Left forelimb (tissue), 1 donor: Measurements from ENCODE around the gene ADCYAP1R1.

ENCODE experiments used
- DNase-seq: peaks from one replicate; pipeline ENCODE4 v3.0.0-alpha.2; 2018; ENCODE audit warnings: low spot score

Gene ADCYAP1R1

DNA sequence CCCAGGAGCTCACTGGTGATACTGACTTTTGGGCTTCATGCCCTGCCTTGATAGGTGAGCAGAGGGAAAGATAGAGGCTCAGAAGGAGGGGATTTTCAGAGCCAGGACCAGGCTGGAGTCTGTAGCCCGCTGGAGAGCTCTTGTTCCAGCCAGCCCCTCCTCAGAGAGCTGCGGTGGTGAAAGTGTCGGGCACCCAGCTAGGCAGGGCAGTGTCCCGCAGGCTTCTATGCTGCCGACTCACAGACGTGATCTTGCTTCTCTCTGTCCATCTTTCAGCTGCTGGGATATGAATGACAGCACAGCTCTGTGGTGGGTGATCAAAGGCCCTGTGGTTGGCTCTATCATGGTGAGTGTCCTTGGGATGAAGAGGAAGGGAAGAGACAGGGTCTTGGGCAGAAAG, 35.2 kb downstream of the ADCYAP1R1 start:
- no peak for DNase-seq

DNA sequence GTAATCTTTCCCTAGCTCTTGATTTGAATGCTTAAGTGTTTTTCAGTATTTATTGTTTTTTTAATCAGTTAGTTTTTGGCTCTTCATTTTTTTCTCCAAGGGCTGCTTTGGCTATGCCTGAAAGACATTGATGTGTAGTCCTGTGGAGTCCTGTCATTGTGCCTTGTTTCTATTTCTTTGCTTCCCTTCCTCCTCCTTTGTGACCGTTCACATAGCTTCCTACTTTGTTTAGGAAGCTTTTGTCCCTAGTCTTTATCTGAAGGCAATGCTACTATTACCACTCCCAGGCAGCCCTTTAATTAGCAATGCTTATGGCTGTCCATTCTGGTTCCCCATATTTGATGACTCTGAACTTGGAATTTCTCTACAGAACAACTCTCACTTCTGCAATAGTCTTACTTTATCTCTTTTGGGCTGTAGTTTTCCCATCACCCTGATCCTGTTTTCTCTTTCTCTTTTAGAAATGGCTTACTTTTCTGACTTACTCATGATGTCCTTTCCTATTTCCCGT, 39.9 kb downstream of the ADCYAP1R1 start:
- DNase-seq, result no peak

DNA sequence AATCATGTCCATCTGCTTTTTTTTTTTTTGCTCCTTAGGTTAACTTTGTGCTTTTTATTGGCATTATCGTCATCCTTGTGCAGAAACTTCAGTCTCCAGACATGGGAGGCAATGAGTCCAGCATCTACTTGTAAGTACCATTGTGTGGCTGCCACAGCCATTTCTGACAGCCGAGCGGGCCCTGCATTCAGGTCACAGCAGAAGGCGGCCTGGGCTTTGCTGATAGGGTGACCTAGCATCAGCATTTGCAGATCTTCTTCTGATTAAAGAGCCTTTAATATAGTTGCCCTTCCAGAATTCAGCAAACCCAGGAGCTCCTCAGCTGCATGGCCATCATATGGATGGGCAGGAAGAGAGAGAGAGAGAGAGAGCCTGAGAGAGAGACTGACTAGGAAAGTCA, 40.5 kb downstream of the ADCYAP1R1 start:
- DNase-seq, result no peak

DNA sequence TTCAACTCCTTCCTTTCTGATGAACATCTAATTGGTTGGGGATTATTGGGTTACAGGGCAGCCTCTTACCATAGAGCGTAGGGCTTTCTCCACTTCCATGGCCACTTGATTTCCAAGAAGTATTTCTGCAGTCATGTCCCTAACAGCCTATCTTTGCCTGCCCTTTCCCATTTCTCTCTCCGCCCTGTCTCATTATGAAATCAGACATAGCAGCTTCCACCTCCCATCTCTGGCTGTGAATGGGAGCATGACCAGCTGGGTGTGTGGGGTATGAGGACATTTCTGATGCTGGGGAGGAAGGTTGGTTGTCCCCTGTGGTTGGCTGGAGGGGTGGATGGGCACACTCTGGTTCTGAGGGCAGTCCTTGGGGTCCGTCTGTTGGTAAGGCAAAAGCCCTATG, 41.2 kb downstream of the ADCYAP1R1 start:
- DNase-seq, result peak; percentile 26

DNA sequence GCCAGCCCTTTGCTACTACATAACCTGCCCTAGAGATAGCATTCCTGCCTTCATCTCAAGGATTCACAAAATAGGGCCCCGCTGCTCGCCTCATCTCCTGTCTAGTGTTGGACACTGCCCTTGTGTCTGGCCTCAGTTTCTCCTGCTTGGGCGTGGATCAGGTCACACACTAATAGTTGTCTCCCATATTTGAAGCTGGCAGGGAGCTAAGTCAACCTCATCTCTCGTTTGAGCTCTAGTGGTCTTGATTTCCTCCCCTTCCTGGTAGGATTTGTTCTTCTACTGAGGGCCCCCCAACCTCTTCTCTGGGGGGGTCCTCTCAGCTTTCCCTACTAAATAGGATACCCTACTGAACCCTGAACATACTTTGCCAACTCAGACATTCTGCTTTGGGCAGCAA, 42.2 kb downstream of the ADCYAP1R1 start:
- peak; percentile 22 for DNase-seq

DNA sequence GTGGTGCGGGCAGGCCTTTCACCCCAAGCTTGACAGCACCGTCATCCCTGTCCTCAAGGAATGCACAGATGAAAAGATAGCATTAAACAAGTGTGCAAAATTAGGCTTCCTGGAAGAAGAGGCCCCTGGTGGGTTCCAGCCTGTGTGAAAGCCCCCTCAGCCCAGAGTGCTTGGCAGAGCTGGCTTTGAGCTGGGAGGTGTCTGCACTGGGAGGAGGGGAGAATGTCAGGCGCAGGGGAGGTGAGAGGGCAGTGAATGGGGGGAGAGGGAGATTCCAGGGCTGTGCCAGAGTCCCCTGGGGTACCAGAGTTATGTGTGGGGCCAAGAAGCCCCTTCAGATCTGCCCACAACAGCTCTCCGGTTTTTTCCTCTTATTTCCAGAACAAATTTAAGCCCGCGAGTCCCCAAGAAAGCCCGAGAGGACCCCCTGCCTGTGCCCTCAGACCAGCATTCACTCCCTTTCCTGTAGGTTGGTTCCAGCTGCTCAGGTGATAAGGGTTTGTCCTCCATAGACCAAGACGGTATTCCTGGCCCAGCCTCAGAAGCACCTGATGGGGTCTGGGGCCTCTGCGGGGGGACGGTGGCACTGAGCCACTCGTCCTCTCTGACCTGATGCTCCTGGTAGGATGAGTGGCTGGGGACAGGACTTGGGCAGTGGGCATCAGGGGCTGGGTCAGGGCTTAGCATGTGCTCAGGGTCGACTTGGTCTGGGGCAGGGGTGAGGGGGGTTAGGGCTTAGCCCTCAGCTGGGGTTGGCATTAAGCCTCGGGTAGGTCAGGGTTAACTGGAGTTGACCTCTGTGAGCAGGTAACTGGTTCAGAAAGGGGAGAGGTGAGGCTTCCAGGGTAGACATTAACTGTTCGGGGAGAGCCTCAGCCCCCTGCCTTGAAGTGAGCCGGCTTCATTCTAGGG, 43.4 kb downstream of the ADCYAP1R1 start:
- peak; percentile 41 for DNase-seq

DNA sequence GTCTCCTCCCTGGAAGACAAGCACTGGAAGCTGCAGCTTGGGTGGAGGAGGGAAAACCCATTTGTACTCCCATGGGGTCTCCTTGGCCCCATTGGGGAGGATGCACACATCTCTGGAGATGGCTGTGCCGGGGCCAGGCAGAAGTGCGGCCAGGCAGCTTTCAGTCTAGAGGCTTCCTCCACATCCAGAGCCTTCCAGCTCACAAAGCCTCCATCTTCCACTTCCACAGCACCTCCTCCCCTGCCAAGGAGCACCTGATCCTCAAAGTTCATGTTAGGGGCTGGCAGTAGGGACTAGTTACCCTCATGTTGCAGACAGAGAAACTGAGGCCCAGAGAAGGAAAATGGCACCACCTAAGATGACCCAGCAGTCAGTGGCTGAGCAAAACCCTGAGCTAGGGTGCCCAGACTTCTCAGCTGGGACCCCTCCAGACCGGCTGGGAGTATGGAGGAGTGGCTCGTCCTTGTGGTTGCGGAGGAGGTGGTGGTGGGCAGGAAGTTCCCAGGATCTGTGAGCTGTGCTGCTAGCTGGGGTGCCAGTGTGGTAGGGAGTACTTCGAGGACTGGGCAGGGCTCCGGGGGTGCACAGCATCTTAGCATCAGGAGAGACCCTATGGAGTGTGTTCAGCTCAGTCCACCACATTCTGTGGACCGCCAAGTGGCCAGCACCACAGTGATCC, 44.2 kb downstream of the ADCYAP1R1 start:
- DNase-seq, result peak; percentile 55

DNA sequence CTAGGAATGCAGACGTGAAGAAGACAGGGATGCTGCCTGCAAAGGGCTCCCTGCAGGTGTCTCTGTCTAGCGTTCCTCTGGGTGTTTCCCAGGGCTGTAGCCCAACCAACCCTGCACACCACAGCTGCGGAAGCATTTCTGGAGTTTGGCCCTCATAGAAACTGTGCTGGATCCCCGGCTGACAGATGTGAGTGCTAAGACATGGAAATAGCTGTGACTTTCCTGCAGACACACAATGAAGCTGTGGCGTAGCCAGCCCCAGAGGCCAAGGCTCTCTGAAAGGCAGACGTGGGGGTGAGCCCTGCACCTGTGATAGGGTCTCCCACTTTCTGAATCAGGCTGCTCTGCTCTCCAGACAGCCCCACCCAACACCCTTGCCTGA, 44.8 kb downstream of the ADCYAP1R1 start:
- peak; percentile 65 for DNase-seq

DNA sequence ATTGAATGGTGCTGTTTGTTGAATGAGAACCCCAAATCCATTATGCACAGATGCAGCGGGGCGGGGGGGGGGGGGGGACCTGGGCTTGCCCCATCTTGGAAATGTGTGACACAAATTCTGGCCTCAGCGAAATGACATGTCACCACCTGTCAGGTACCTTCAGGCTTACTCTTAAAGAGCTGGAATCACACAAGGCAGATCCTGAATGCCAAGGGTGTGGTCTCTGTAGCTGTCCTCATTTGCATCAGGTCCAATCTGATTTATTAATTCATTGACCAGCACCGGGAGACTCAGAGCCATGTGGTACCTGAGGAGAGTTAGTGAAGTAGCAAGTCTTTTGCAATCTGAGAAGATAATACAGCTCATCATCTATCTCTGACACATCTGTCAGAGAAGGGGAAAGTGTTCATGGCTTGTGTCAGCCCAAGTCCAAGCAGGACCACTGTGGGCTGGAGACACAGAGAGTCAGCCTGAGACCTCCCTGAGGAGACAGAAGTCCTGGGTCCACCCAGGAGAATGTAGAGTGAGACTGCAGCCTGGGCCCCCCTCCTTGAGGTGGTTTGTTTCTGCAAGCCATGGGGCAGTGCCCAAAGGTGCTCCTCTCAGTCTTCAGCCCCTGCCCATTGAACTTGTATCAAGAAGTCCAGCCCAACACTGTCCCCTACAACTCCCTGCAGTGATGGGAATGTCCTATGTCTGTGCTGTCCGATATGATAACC, 46.7 kb downstream of the ADCYAP1R1 start:
- DNase-seq, result peak; percentile 51

DNA sequence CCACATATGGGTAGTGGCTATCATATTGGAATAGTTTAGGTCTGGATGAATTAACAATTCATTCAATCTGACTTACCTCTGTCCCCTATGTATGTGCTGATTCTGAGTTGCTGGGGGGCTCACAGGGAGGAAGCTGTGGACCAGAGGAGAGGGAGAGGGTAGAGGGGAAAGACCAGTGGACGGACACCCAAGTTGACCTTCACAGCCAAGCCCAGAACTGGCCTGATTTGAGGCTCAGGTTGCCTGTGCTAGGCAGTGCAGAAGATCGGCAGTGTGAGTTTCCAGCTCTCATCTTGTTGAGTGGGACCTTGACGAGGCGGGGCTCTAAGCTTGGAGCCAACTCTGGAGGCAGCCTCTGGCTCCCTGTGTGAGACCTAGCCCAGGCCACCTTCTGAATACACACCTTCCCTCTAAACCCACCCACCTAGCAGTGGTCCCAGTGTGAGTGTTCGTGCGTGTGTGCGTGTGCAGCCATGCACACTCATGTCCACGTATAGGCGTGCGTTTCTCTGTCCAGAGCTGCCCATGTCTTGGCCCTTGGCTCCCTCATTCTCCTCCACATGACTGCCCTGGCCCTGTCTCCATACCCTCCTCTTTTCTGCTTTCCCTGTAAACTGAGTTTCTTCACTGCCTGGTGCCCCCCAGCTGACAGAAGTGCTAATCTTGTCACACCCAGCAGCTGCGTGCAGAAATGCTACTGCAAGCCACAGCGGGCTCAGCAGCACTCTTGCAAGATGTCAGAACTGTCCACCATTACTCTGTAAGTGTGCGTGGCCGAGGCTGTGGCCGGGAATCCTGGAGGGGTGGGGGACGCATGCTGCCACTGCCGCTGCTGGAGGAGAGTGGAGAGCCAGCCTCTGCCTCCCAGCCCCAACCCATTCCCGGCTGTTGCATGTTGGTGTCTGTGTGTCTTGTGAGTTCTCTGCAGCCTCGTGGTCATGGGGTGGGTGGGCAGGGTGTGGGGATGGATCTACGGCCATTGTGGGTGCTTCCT, 47.6 kb downstream of the ADCYAP1R1 start:
- peak; percentile 62 for DNase-seq

DNA sequence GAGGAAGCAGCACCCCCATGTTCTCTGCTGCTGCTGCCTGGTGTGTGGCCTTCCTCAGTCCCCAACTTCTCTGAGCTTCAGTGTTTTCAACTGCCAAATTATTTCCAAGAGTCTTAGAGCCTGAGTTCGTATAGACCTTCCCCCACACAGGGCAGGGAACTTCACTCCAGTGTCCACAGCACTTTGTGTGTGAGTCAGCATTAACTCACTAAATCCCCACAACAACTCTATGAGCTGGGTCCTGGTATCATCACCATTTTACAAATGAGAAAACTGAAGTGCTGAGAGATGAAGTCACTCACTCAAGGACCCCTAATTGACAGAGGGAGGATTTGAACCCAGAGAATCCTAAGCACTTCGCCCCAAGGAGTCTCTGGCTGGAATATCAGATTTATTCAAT, 48.3 kb downstream of the ADCYAP1R1 start:
- DNase-seq, result no peak

DNA sequence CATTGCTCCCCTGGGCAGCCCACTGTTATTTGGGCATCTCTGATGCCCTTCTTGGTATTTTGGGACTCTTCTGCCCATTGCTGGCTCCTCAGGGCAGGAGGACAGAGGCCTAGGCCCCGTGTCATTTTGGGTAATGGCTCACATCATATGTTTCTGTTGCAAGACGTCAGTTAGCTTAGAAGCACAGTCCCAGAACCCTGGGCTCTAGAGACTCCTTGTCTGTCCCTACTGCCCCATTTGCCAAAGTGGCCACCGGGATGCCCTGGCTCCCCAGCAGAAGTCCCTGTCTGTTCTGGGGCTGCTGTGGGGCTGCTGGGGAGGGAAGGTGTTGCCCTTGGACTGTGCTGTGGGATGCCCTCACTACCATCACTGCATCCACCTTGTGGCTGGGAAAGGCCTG, 48.8 kb downstream of the ADCYAP1R1 start:
- peak; percentile 57 for DNase-seq

DNA sequence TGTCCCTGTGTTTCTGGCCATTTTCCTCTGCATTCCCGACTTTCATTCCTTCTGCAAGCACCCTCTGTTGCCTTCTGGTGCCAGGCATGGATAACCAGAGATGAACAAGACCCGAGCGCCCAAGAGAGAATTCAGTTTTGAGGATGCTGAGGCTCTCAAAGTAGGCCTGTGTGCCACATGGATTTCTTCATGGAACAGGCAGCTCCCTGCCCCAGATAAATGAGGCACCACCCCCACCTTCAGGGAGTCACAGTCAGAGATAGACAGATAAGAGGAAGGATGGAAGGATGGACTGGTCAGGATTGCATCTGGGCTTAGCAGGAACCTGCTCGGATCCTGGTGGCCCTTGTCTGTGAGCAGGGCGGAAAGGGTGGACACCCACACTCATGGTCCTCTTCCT, 49.4 kb downstream of the ADCYAP1R1 start:
- DNase-seq, result peak; percentile 31

DNA sequence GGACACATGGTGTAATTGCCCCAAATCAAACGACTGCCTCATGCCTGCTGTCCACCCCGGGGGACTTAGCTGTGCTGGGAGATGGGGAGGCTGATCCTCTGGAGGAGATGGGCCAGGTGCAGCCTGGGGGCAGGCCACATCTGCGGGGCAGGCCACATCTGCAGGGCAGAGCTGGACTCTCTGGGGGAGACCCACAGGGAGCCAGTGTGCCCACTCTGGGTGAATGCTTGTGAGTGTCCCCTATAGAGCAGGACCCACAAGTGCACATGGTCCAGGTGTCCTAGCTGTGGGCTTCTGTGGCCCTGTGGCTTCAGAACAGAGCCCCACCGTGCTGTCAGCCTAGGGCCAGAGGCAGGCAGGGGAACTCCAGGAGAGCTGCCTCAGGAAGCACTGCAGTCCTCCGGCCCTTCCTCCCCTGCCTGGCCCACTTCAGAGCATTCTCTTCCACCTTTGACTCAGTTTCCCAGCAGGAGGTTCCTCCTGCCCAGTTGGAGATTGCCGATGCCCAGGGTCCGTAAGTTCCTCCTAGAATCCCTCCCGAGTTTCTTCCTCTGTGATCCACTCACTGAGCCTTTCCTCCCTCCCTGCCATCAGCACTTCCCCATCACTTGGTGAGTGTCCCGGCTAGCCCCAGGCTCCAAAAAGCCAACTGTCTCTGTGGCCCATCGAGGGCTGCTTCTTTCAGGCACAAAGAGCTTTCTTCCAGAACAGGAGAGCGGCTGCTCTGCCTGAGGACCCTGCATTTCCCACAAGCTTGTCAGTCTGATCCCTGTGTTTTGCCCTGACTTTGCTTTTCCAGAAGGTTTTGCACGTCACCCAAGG, 50.3 kb downstream of the ADCYAP1R1 start:
- DNase-seq, result peak; percentile 61

DNA sequence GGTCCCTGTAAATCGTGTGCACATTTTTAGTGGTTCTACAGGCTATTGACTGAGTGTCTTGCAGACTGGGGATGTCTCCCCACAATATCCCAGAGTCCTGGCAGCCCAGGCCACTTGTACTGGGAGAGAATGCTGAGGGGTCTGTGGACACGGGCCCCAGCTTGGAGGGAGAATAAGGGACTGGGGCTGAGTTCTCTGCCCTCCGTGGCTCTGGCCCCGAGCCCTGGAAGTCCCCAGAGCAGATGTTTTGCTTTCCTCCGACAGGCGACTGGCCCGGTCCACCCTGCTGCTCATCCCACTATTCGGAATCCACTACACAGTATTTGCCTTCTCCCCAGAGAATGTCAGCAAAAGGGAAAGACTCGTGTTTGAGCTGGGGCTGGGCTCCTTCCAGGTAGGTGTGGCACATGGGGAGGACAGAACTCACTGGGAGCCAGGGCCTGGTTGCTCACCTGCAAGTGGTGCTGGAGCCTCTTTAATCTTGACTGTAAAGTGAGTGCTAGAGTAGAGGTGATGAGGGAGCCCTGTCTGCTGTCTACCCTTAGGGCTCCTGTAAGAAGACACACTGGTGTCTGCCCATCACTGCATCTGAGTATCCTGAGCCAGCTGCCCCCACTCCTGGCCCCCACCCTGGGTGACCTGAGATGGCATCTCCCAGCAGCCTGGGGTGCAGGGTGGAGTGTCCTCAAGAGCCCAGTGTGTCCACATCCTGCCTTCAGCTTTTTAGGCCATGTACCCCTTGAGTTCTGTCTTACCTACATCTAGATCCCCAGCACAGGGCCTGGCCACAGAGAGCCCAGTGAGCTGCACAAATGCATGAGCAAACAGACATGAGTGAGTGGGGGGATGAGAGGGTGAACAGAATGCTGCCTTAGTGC, 51.1 kb downstream of the ADCYAP1R1 start:
- peak; percentile 37 for DNase-seq

DNA sequence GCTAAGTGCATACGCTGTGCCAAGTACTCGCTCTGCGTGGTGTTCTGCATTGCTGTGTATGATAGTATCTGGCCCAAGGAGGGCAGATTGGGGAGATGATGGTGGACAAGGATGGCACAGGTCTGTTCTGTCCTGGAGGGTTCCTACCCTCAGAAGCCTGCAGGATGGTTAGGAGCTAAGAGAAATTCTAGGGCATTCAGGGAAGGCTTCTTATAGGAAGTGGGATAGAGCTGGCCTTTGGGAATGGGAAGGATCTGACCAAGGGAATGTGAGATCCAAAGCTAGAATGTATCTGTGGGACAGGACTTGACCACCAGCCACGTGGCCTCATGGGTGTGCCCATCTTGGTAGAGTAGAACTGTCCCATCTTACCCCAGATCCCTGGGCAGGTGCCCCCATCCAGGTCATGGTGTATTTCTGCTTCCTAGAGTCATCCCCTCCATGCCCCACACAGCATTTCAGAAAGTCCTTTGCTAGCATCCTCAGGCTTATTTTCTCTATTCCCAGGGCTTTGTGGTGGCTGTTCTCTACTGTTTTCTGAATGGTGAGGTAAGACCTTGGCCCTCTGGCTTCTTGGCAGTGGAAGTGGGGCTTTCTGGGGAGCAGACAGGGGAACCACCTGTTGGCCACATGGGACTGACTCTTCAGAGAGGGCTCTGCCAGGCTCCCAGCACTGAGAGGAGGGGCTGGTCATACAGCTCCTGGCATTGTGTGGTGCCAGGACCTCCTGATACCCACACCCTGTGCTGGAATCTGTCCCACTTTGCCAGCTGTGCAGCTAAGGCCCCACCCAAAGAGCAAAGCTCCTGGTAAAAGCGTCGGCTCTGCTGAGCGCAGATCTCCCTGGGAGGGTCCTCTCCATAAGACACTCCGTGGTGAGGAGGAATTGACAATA, 52.5 kb downstream of the ADCYAP1R1 start:
- peak; percentile 62 for DNase-seq

DNA sequence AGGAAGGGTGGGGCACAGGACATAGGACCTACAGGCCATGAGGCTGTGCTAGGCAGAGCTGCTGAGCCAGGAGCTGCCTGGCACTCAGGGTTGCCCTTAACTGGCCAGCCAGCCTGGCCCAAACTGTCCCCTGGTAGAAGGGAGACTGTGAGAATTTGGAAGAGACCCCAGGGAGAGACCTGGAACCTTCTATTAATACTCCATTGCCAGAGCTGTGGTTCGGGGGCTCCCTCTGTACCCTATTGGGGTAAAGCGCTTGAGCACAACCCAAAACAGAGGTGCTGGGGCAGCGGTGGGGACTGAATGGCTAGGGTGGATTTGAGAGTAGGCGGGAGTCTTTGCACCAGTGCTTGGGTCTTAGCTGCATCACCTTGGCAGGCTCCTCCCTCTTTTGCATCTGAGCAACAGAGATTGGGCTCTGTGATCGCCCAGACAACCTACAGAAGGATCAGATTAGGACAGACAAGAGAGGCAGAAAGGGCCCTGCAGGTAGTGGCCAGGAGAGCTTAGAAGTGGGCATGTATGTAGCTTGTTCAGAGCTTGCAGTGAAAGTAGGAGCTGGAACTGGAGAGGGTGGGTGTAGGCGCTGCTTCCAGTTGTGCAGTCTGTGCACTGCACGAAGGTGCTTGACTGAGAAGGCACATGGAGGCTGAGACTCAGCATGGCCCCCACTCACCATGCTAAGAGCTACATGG, 53.3 kb downstream of the ADCYAP1R1 start:
- DNase-seq, result peak; percentile 64
